GM12878 (cell line): ENCODE results near the gene CACNA2D3. TPM values are rescaled to one million over a fixed set of nuclear protein-coding genes. Genes with fewer than 3 reads are reported as not detected.

Experiments
- ATAC-seq: fragments of 200-7000 bp; cut with Tn5 transposase; 3 replicates; pipeline ENCODE4 v1.9.1; 2020; ENCODE audit warnings: mild to moderate bottlenecking, moderate library complexity
- BruUV-seq: library from RNA; stranded (reverse); fragments of 400-500 nt; replicated peaks from 2 replicates; lab custom pipeline; 2021; lab: Mats Ljungman, UMichigan
- CTCF ChIA-PET: fragments of 300-600 bp; sonication (Branson Sonifier 250); formaldehyde crosslinking; extraction: SDS; loops from one replicate; lab custom pipeline; 2021; ENCODE audit warnings: inconsistent platforms; lab: Yijun Ruan, JAX
- POLR2A ChIA-PET: fragments of 350-600 bp; formaldehyde crosslinking; extraction: SDS; loops from one replicate; lab custom pipeline; 2021; ENCODE audit warnings: inconsistent platforms; lab: Charles Lee
- RAD21 ChIA-PET: fragments of 300-600 bp; sonication (Branson Sonifier 250); formaldehyde crosslinking; loops from one replicate; lab custom pipeline; 2023; ENCODE audit warnings: antibody characterized with exemption; ENCODE audit not compliant: unreplicated experiment; lab: Charles Lee
- SMC1A ChIA-PET: fragments of 300-600 bp; sonication (Branson Sonifier 250); formaldehyde crosslinking; loops from one replicate; lab custom pipeline; 2023; ENCODE audit not compliant: unreplicated experiment, uncharacterized antibody; lab: Charles Lee
- DNase-seq: peaks from one replicate; pipeline ENCODE4 v3.0.0-alpha.2; 2011; ENCODE audit warnings: low read depth, low spot score
- FAIRE-seq: peaks from 3 replicates; lab custom pipeline; 2011; peaks lifted over from hg19 to GRCh38; lab: Jason Lieb, UNC
- H2AFZ ChIP-seq: 2 replicates; pipeline ENCODE4 v1.6.0; 2011; ENCODE audit warnings: low read depth, low read length, control low read depth; ENCODE audit not compliant: control insufficient read depth
- H3K27ac ChIP-seq: 2 replicates; pipeline ENCODE4 v1.5.1; 2011; ENCODE audit warnings: control low read depth; ENCODE audit not compliant: control insufficient read depth, insufficient read depth
- H3K27me3 ChIP-seq, 2 experiments: replicated peaks in 1 of 2; 2 replicates each; pipeline versions ENCODE4 v1.6.0 to v1.6.1; 2011; ENCODE audit warnings: low read length in 1 of 2; ENCODE audit not compliant: control insufficient read depth in 2 of 2, insufficient read depth in 2 of 2
- H3K36me3 ChIP-seq, 2 experiments: 2 replicates each; pipeline ENCODE4 v1.5.1; 2011; ENCODE audit warnings: low read length in 1 of 2; ENCODE audit not compliant: control insufficient read depth in 2 of 2, insufficient read depth in 2 of 2
- H3K4me1 ChIP-seq: 2 replicates; pipeline ENCODE4 v1.6.1; 2011; ENCODE audit warnings: mild to moderate bottlenecking, low read length, moderate library complexity, mixed read lengths; ENCODE audit not compliant: control insufficient read depth, insufficient read depth
- H3K4me2 ChIP-seq: 2 replicates; pipeline ENCODE4 v1.6.0; 2011; ENCODE audit warnings: control low read depth; ENCODE audit not compliant: control insufficient read depth, insufficient read depth
- H3K4me3 ChIP-seq: fragments of 200-600 bp; sonication (generic); 2 replicates; pipeline ENCODE4 v1.5.1; 2016
- H3K79me2 ChIP-seq: 2 replicates; pipeline ENCODE4 v1.6.0; 2011; ENCODE audit warnings: low read length; ENCODE audit not compliant: control insufficient read depth, insufficient read depth
- H3K9ac ChIP-seq: 2 replicates; pipeline ENCODE4 v1.8.0; 2011; ENCODE audit warnings: low read length, control low read depth, mixed read lengths; ENCODE audit not compliant: control insufficient read depth, insufficient read depth
- H3K9me3 ChIP-seq: replicated peaks from 3 replicates; pipeline ENCODE4 v1.5.1; 2011; ENCODE audit warnings: mild to moderate bottlenecking, low read length; ENCODE audit not compliant: control insufficient read depth, insufficient read depth
- H4K20me1 ChIP-seq: 2 replicates; pipeline ENCODE4 v1.6.0; 2011; ENCODE audit not compliant: control insufficient read depth, insufficient read depth
- ASH2L ChIP-seq: fragments of 300-600, 200-600 bp; sonication (generic); IDR thresholded peaks from 2 replicates; pipeline ENCODE4 v1.6.1; 2017; ENCODE audit warnings: low read depth, mild to moderate bottlenecking, borderline replicate concordance
- ATF2 ChIP-seq: IDR thresholded peaks from 2 replicates; pipeline ENCODE4 v1.6.1; 2012; ENCODE audit warnings: low read length, inconsistent platforms
- E4F1 ChIP-seq: fragments of 450-650 bp; IDR thresholded peaks from 2 replicates; pipeline ENCODE4 v1.6.1; 2018; ENCODE audit warnings: borderline replicate concordance, mild to moderate bottlenecking; ENCODE audit not compliant: partially characterized antibody
- EED ChIP-seq: sonication (generic); IDR thresholded peaks from 2 replicates; pipeline ENCODE4 v1.6.1; 2016; ENCODE audit warnings: antibody characterized with exemption, low read depth
- MEF2B ChIP-seq: fragments of 450-650 bp; IDR thresholded peaks from 2 replicates; pipeline ENCODE4 v1.6.1; 2018; ENCODE audit warnings: mild to moderate bottlenecking, moderate library complexity; ENCODE audit not compliant: partially characterized antibody, poor library complexity, severe bottlenecking
- NKRF ChIP-seq: fragments of 450-650 bp; conservative IDR thresholded peaks from 2 replicates; pipeline ENCODE4 v1.6.1; 2017; ENCODE audit warnings: mild to moderate bottlenecking, moderate library complexity
- NR2F1 ChIP-seq: fragments of 450-650 bp; conservative IDR thresholded peaks from 2 replicates; pipeline ENCODE4 v1.6.1; 2017; ENCODE audit warnings: mild to moderate bottlenecking
- PKNOX1 ChIP-seq: fragments of 450-650 bp; IDR thresholded peaks from 2 replicates; pipeline ENCODE4 v1.6.1; 2016; ENCODE audit warnings: mild to moderate bottlenecking
- RCOR1 ChIP-seq: conservative IDR thresholded peaks from 2 replicates; pipeline ENCODE4 v1.6.1; 2012; ENCODE audit warnings: low read depth, low read length, improper control_type of control experiment
- SMC3 ChIP-seq: IDR thresholded peaks from 2 replicates; pipeline ENCODE4 v1.6.1; 2011; ENCODE audit warnings: low read length, improper control_type of control experiment, borderline replicate concordance
- YY1 ChIP-seq: IDR thresholded peaks from 2 replicates; pipeline ENCODE4 v1.6.1; 2011; ENCODE audit warnings: low read depth, mild to moderate bottlenecking, low read length
- ZBTB11 ChIP-seq: fragments of 450-650 bp; formaldehyde crosslinking; IDR thresholded peaks from 2 replicates; pipeline ENCODE4 v1.5.0; 2022; ENCODE audit warnings: mild to moderate bottlenecking, missing genetic modification characterization
- ZNF622 ChIP-seq: fragments of 450-650 bp; IDR thresholded peaks from 2 replicates; pipeline ENCODE4 v1.6.1; 2017; ENCODE audit warnings: mild to moderate bottlenecking, inconsistent platforms
- WGBS: methylation state at CpG from one replicate; pipeline ENCODE4 v1.1.6; 2016; ENCODE audit warnings: low lambda C conversion rate; ENCODE audit not compliant: insufficient replicate concordance, insufficient coverage; ENCODE audit errors: missing lambda C conversion rate; 5-methylcytosine and 5-hydroxymethylcytosine counted together
- in situ Hi-C: fragments of 300-500 bp; cut with MboI; formaldehyde crosslinking; loops from 9 replicates; pipeline ENCODE4 v1.14.3; 2018; ENCODE audit warnings: mixed read lengths
- intact Hi-C: fragments of 100-400 bp; cut with micrococcal nuclease; formaldehyde crosslinking; loops from one replicate; pipeline ENCODE4 v1.14.2; 2022; ENCODE audit not compliant: unreplicated experiment
- polyA plus RNA-seq, 11 experiments: library from polyadenylated mRNA; depleted of rRNA in 4 of 11; unstranded in 6 of 11; stranded (reverse) in 5 of 11; fragments of >200 nt; fragmentation: Nextera tagmentation in 4 of 11; fragmentation: Illumina TruSeq in 1 of 11; extraction: Ambion mirVana in 4 of 11; extraction: Trizol in 1 of 11; gene quantifications; 1 replicate in 1 of 11; 2 replicates in 10 of 11; pipeline versions ENCODE4 v1.2.1 to v1.2.3, GENCODE V29; 2011 to 2016; ENCODE audit warnings: inconsistent platforms in 2 of 11, missing spikeins in 2 of 11, low read depth in 1 of 11
- total RNA-seq, 4 experiments: library from RNA; depleted of rRNA in 3 of 4; stranded (reverse); fragments of >200 nt in 3 of 4; fragmentation: Illumina TruSeq in 1 of 4; extraction: Trizol in 1 of 4; gene quantifications; 2 replicates each; pipeline versions ENCODE4 v1.2.1 to v1.2.3, GENCODE V29; 2013 to 2021

CACNA2D3 gene
- total and polyA plus RNA-seq, 10 of the 15 experiments (the other 5 are each of a cell fraction or from before 2014, with no cell fraction given) = not detected

GRCh38 chr3:55118451-55118850 lies 996.1 kb downstream of the CACNA2D3 start (continued):
- no peak for TF ChIP-seq MEF2B
- TF ChIP-seq, all 136 proteins: peak for 0

- in situ Hi-C loops = no loop called here
- no peak for DNase-seq
- Histone ChIP-seq H3K27me3 (no peaks in the 10 kb centered on the region; a peak in 1 of 4 replicates), H3K36me3 (no peaks in the 10 kb centered on the region), H4K20me1 (no peaks in the 10 kb centered on the region), H2AFZ (no peak overlapping the region), H3K4me2 (no peak overlapping the region), H3K27ac (no peak overlapping the region), H3K4me1 (no peaks in the 10 kb centered on the region), H3K9me3 (no peaks in the 10 kb centered on the region), H3K9ac (no peak overlapping the region), H3K4me3 (no peak overlapping the region), H3K79me2 (no peaks in the 10 kb centered on the region)
- ChIA-PET SMC1A (no interaction called here), RAD21 (no interaction called here), CTCF (no interaction called here), POLR2A (no interaction called here)
- WGBS = 12% methylated on average over 4 of the region's 4 CpGs
- TF ChIP-seq ZBTB11 = no peak
- no peak for TF ChIP-seq YY1
- TF ChIP-seq NKRF = no peak
- TF ChIP-seq SMC3 = no peak
- TF ChIP-seq RCOR1 = no peak
- no peak for TF ChIP-seq NR2F1
- TF ChIP-seq ATF2 = no peak
- TF ChIP-seq ASH2L = no peak
- TF ChIP-seq E4F1 = no peak
- TF ChIP-seq PKNOX1 = no peak
- TF ChIP-seq ZNF622 = no peak
- TF ChIP-seq EED = no peak
- ATAC-seq = no peak
- no TSS peak for BruUV-seq
- intact Hi-C loops = no loop called here
- no peak for FAIRE-seq
Measured at GRCh38 chr3:55119268-55119667, 996.9 kb downstream of the CACNA2D3 start.
